Left colon (tissue), 2 donors: ENCODE results near the gene FRS2. TPM values are rescaled to one million over a fixed set of nuclear protein-coding genes. Genes with fewer than 3 reads are reported as not detected.
A peak's percentile ranks its signal among the peaks of the same experiment; 100 is the strongest.

Experiments used
- ATAC-seq: fragments of 200-7000 bp; cut with Tn5 transposase; one replicate; pipeline ENCODE4 v1.9.1; 2020; ENCODE audit warnings: mild to moderate bottlenecking, moderate library complexity
- DNase-seq, 2 donors: peaks; one replicate each; pipeline ENCODE4 v3.0.0-alpha.2; 2020
- intact Hi-C, 2 donors: fragments of 100-400 bp; cut with DNase I in 1 of 2; cut with micrococcal nuclease in 1 of 2; formaldehyde crosslinking; loops; one replicate each; pipeline versions ENCODE4 v1.11.2 to v1.14.0; 2022; cut with DNase I, micrococcal nuclease
- total RNA-seq, 2 donors: library from RNA; stranded (reverse); fragmentation: NEBNext Ultra II Directional; extraction: Animal tissue kit (Norgen Biotek cat#: 25700); gene quantifications; one replicate each; pipeline ENCODE4 v1.2.1, GENCODE V29; 2021
- donor health status: DM: no; HTN: no; CAD: no.
- donor health status: DM: yes; HTN: yes; CAD: no.

FRS2 gene
- total RNA-seq, 2 donors from 2014 or later = 25.8 TPM

DNA sequence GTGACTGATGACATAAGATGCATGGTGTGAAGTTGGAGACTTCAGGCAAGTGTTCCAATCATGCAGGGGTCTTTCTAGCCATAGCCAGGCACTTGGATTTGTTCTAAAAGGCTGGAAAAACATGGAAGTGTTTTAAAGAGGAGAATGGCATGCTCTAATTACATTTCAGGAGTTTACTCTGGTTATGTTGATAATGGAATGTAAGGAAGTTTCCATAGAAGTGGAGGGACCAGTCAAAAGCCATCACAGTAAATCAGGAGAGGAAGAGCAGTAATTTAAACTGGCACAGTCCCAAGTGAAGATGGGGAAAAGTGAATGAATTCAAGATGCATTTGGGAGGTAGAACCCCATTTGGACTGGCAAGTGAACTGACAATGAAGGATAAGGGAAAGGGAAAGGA is 13.9 kb upstream of the FRS2 start:
- DNase-seq (no peak), ATAC-seq (no peak)
- intact Hi-C loops = no loop called here

- intact Hi-C loops = no loop called here
- ATAC-seq (no peak), DNase-seq (no peak)
These were observed 12.8 kb upstream of the FRS2 start for GRCh38 chr12:69457433-69457832.

- no peak for DNase-seq
- intact Hi-C loops = no loop called here
- no peak for ATAC-seq
These were observed 10.7 kb upstream of the FRS2 start for GRCh38 chr12:69459477-69459876.

- no peak for DNase-seq
- intact Hi-C loops = no loop called here
- ATAC-seq = no peak
These were observed 5.8 kb upstream of the FRS2 start for GRCh38 chr12:69464428-69464827.

DNA sequence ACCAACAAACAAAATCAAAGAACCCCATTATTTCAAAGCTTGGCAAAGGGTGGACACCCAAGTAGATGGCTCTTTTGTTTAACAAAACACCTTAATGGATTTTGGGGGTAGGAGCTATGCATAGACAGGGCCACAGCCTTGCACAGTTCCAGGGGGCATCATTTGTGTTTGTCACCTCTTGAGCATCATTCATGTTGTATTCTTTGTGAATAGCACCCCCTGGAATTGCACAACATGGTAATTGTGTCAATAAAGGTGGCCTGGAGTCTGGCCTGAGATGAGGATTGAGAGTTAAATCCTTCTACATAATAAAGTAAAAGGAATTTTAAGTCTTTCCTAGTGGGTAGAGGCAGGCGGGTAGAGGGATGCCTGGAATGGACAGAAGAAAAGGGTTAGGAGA is 3.3 kb upstream of the FRS2 start:
- intact Hi-C loops = no loop called here
- ATAC-seq (no peak), DNase-seq (no peak)

GRCh38 chr12:69467366-69467765 is 2.8 kb upstream of the FRS2 start:
- DNase-seq (no peak), ATAC-seq (no peak)
- intact Hi-C loops = no loop called here

DNA sequence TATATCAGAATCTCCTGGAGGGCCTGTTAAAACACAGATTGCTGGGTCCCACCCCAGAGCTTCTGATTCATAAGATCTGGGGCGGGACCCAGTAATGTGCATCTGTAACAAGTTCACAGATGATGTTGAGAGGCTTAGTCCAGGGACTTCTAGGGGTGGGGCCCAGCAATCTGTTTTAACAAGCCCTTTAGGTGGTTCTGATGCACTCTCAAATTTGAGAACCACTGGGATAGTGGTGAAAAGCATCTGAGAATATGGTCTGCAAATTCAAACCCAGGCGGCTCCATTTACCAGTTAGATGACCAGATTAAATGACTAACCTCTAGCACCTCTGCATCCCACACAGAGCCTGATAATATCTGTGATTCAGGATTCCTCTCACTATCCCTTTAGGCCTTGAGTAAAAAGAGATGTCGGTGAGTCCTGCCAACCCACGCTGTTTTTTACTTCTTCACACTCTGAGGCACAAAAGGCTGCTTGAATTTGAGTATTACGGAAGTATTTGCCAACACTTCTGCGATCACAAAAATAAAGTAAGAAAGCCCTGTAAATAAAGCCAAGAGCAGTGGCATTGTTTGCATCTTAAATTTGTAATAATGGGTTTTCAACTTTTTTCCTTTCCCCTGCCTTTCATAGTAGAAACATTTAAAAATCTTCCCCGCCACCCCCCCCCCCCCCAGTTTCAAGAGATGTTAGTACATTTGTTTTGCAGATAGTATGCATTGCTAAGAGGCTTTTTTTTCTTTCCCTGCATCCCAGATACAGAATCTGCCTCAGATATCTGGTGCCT is 1.8 kb upstream of the FRS2 start:
- ATAC-seq (no peak), DNase-seq (no peak)
- intact Hi-C loops = no loop called here

GRCh38 chr12:69469854-69470188 is 367 bp upstream of the FRS2 start:
- no peak for DNase-seq
- ATAC-seq = no peak
- intact Hi-C loops = loop anchor here in 1 of 2 donors (5.0 kb wide), 1 partner anchor 102 kb away; no protein-coding TSS in a partner anchor

DNA sequence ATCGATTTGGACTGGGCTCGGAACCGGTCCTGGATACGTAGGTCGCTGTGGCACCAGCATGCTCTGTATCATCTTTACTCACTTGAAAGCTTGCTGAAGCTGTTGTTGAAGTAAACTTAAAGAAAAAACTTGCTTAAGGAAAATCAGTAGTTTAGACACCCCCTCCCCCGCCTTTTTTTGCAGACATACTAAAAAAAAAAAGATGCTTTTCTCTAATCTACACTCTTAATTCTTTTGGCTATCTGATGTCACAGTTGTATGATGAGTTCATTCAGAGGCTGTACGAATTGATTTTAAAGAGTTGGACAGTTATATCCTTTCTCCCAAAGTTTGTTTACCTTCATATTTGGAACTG is 865 bp downstream of the FRS2 start:
- no peak for DNase-seq
- intact Hi-C loops = loop anchor here in 1 of 2 donors (5.0 kb wide), 1 partner anchor 101 kb away; no protein-coding TSS in a partner anchor
- ATAC-seq = no peak

DNA sequence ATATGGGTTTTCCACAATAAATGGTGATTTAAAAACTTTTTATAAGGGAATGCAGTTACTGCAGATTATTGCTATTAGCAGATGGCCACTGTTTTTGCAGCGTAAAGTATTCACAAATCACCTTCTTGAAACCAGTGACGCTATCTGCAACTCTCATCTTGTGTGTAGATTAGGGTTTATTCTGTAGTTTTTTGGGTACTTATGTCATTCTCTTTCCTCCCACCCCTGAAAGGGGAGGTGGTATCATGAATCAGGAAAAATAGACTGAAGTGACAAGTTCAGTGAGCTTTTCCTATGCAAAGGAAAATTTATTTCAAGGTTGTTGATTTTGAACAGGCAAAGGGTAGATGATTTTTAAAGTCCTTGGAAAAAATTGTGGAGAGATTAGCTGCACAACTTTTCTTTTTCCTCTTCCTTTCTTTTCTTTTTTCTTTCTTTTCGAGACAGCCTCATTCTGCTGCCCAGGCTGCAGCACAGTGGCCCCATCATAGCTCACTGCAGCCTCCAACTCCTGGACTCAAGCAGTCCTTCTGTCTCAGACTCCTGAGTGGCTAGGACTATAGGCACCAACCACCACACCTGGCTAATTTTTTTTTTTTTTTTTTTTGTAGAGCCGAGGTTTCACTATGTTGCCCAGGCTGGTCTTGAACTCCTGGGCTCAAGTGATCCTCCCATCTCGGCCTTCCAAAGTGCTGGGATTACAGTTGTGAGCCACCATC is 1.6 kb downstream of the FRS2 start:
- DNase-seq (no peak), ATAC-seq (no peak)
- intact Hi-C loops = loop anchor here in 1 of 2 donors (5.0 kb wide), 1 partner anchor 100 kb away; no protein-coding TSS in a partner anchor

- DNase-seq (no peak), ATAC-seq (no peak)
- intact Hi-C loops = loop anchor here in 1 of 2 donors (5.0 kb wide), 1 partner anchor 99 kb away; no protein-coding TSS in a partner anchor
These were observed 3.1 kb downstream of the FRS2 start for GRCh38 chr12:69473262-69473661.

DNA sequence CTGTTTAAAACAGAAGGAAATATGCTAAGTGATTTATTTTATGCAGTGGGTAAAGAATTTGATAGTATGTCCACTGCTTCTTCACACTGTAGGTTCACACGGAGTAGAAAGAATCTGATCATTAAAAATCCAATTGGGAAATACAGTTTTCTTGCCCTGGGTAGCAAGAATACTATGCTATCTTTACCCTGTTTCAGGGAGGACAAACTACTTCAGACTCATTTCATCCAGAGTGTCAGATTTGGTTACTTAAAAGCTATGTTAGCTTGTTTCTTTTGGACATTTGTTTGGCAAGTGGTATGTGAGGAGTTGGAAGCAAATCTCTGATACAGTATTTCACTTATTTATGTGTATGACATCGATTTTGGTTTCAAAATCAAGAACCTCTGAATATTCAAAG is 4.3 kb downstream of the FRS2 start:
- ATAC-seq = no peak
- intact Hi-C loops = loop anchor here in 1 of 2 donors (5.0 kb wide), 1 partner anchor 98 kb away; no protein-coding TSS in a partner anchor

DNA sequence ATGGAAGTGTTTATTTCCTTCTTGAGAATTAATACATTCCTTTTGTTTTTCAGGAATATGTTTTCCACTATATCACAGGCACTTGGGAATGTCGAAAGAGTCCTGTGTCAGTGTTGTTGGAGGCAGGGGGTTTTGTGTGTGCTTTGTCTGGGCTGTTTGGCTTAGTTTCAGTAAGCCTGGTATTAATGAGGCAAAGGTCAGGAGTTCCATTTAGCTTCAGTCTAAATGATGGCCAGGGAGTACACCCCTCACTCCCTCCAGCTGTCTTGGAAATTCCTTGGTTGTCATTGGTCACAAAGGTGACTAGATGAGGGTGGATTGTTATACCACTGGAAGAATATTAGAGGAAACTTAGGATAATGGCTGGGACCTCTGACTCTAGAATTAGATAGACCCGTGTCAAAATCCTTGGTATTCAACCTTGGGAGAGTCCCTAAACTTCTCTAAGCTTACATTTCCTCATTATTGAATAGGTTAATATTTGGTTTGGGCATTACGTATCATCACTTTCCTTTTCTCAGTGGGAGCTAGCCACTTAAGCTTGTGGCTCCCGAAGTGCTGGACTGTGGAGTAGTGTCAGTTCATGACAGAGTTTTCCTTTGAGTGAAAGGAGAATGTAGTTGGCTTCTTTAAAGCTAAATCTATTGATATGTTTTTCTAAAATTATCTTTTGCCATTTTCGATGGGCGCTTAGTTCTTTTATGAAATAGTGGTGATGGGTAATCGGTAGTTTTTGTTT is 5.2 kb downstream of the FRS2 start:
- no peak for ATAC-seq
- intact Hi-C loops = no loop called here
- no peak for DNase-seq

More for the DNA sequence above, 4.3 kb downstream of the FRS2 start:
- no peak for DNase-seq

- ATAC-seq (no peak), DNase-seq (no peak)
- intact Hi-C loops = no loop called here
These were observed 6.3 kb downstream of the FRS2 start for GRCh38 chr12:69476276-69477017.

DNA sequence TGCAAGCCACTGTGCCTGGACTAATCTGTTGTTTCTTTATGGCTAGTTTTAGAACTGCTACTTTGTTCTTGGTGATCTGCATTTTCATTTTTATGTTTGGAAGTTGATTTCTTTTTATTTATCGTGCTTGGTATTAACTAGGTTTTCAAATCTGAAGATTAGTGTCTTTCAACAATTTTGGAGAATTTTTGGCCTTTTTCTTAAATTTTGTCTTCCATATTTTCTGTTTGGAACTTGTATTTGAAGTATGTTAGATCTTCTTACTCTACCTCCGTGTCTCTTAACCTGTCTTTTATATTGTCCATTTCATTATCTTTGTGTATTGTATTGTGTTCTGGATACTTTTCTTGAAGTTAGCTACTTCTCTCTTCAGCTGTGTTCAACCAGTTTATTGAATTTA is 9.5 kb downstream of the FRS2 start:
- DNase-seq (no peak), ATAC-seq (no peak)
- intact Hi-C loops = no loop called here

DNA sequence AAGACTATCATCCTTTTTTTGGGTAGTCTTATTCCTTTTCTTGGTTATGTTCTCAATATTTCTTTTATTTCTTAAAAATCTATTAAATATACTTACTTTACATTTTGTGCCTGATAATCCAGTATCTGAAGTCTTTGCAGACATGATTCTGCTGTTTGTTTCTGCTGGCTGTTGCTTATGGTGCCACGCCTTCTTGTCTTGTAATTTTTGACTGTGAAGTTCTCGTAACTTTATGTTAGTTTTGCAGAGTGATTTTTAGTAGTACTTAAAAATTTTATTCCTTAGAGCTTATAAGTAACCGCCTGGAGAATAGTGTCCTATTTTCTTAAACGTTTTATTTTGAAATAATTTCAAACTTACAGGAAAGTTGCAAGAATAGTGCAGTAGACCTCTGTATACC is 10.5 kb downstream of the FRS2 start:
- intact Hi-C loops = no loop called here
- DNase-seq (no peak), ATAC-seq (no peak)

DNA sequence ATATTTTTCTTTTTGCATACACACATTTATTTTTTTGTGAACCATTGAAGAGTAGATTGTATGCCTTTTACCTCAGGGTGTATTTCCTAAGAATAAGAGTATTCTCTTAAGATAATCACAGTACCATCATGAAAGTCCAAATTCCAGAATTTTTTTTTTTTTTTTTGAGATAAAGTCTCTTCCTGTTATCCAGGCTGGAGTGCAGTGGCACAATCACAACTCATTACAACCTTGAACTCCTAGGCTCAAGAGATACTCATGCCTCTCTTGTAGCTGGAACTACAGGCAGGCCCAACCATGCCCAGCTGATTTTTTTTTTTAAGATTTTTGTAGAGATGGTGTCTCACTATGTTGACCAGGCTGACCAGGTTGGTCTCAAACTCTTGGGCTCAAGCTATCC is 10.9 kb downstream of the FRS2 start:
- intact Hi-C loops = no loop called here
- ATAC-seq (peak; percentile 58), DNase-seq (no peak)

DNA sequence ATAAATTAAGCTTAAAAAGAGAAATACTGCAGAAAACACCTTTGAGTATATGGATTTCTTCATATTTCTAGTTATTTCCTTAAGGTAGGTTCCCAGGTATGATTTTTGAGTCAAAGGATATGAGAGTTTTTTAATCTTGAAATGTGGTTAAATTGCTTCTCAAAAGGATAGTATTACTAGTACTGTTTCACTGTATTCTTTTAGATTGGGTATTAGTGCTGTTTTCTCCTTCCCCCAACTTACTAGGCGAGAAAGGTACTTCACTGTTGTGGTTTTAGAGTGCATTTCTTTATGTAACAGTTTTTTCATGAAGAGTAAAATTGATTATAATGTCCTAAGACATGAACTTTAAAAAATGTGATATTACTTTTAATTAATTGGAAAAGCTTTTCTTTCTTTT is 13.5 kb downstream of the FRS2 start:
- ATAC-seq (no peak), DNase-seq (no peak)
- intact Hi-C loops = no loop called here

- intact Hi-C loops = no loop called here
- no peak for ATAC-seq
- no peak for DNase-seq
These were observed 14.2 kb downstream of the FRS2 start for GRCh38 chr12:69484428-69484827.
